Small intestine (tissue), 16 donors: ENCODE measurements around the gene PCBP3. TPM values are rescaled to one million over a fixed set of nuclear protein-coding genes. Genes with fewer than 3 reads are reported as not detected.

Source experiments
- DNase-seq, 2 donors: peaks; one replicate each; pipeline versions ENCODE4 v3.0.0 to v3.0.0-alpha.2; 2013
- FAIRE-seq: peaks from 2 replicates; lab custom pipeline; 2012; peaks lifted over from hg19 to GRCh38; lab: Jason Lieb, UNC
- H3K27ac ChIP-seq, 3 donors: one replicate each; pipeline ENCODE4 v1.5.1; 2013; ENCODE audit warnings: low read length in 2 of 3, mild to moderate bottlenecking in 2 of 3, control low read depth in 1 of 3, inconsistent platforms in 1 of 3, low read depth in 1 of 3, moderate library complexity in 1 of 3
- H3K27me3 ChIP-seq, 3 donors: one replicate each; pipeline ENCODE4 v1.6.1; 2013; ENCODE audit warnings: low read length in 3 of 3, inconsistent platforms in 1 of 3; ENCODE audit not compliant: control insufficient read depth in 3 of 3, insufficient read depth in 3 of 3
- H3K36me3 ChIP-seq, 3 donors: one replicate each; pipeline ENCODE4 v1.6.1; 2013; ENCODE audit warnings: low read length in 3 of 3, inconsistent platforms in 1 of 3, low read depth in 1 of 3, mild to moderate bottlenecking in 1 of 3, moderate library complexity in 1 of 3; ENCODE audit not compliant: control insufficient read depth in 3 of 3, insufficient read depth in 2 of 3
- H3K4me1 ChIP-seq, 3 donors: one replicate each; pipeline ENCODE4 v1.6.1; 2013; ENCODE audit warnings: low read length in 2 of 3, inconsistent platforms in 1 of 3, low read depth in 1 of 3, mild to moderate bottlenecking in 1 of 3, moderate library complexity in 1 of 3; ENCODE audit not compliant: control insufficient read depth in 3 of 3, insufficient read depth in 2 of 3
- H3K4me3 ChIP-seq, 3 donors: one replicate each; pipeline ENCODE4 v1.5.1; 2013; ENCODE audit warnings: low read length in 3 of 3, control low read depth in 1 of 3, inconsistent platforms in 1 of 3, low read depth in 1 of 3, mild to moderate bottlenecking in 1 of 3, moderate library complexity in 1 of 3
- H3K9me3 ChIP-seq, 2 donors: one replicate each; pipeline ENCODE4 v1.6.1; 2013; ENCODE audit warnings: low read depth in 1 of 2, low read length in 1 of 2; ENCODE audit not compliant: control insufficient read depth in 2 of 2, insufficient read depth in 1 of 2
- WGBS, 3 donors: extraction: QIAGEN DNeasy Blood & Tissue Kit; methylation state at CpG; one replicate each; pipeline ENCODE4 v1.1.7; 2013; 5-methylcytosine and 5-hydroxymethylcytosine counted together
- long read RNA-seq, 10 donors: transcript quantifications; one replicate each; lab custom pipeline, GENCODE V29; 2026
- polyA plus RNA-seq, 4 donors: library from polyadenylated mRNA; stranded (reverse) in 3 of 4; unstranded in 1 of 4; fragments of 200-250 nt in 3 of 4; fragments of 120-200 nt in 1 of 4; gene quantifications; one replicate each; pipeline versions ENCODE4 v1.2.1 to v1.2.3, GENCODE V29; 2013
- donor health status: healthy with polysubstance abuse.
- donor health status: control.
- donor health status: control.
- donor health status: Bipolar disorder and iron deficiency.
- donor health status: healthy.

PCBP3 gene
- 1 to 10 TPM in 2 of 4 donors, under 1 TPM in 1, not detected in 1; 0.81 to 8.2 (median 1.0) TPM for polyA plus RNA-seq
- long read RNA-seq, donor 1: 0 reads
- long read RNA-seq, donor 2: 0 reads
- long read RNA-seq, donor 3: 0 reads
- long read RNA-seq, donor 4: 0 reads
- long read RNA-seq, donor 5: 0 reads
- long read RNA-seq, donor 6: 0 reads
- long read RNA-seq, donor 7: 0 reads
- long read RNA-seq, donor 8: 0 reads
- long read RNA-seq, donor 9: 0 reads
- long read RNA-seq, donor 10: 0 reads

- DNase-seq: peak; percentile 80 to 92
- Histone ChIP-seq H3K27ac (peak within 1 kb of the TSS in 1 of 3 donors; percentile 56), H3K4me3 (peak within 1 kb of the TSS in 2 of 3 donors; percentile 38 to 54), H3K4me1 (peaks cover 0 to 10% (median 0%) of the 10 kb centered on the region in 3 donors), H3K27me3 (peaks cover 0 to 30% (median 2%) of the 10 kb centered on the region in 3 donors), H3K9me3 (no peaks in the 10 kb centered on the region), H3K36me3 (no peaks in the 10 kb centered on the region)
- WGBS, 3 donors: 1% methylated on average over 54 to 120 of the region's 120 CpGs
- no peak for FAIRE-seq
Measured at GRCh38 chr21:45643021-45643980, at the start of gene PCBP3. TSS of gene PCBP3 (plus strand) at chr21:45643725. CDS start at chr21:45850086, 206,361 bp downstream.

GRCh38 chr21:45594721-45595489 lies 48.6 kb upstream of the PCBP3 start:
- no peaks in the 10 kb centered on the region for H3K36me3 ChIP-seq
- DNase-seq: no peak
- H3K9me3 ChIP-seq: no peaks in the 10 kb centered on the region
- peaks cover 0 to 3% (median 0%) of the 10 kb centered on the region in 3 donors for H3K4me1 ChIP-seq
- 80 to 85% (median 85%) methylated on average over 17 of the region's 17 CpGs for WGBS, 3 donors
- no peak overlapping the region for H3K27ac ChIP-seq
- H3K27me3 ChIP-seq: peaks cover 0 to 6% (median 0%) of the 10 kb centered on the region in 3 donors
- no peak for FAIRE-seq
- H3K4me3 ChIP-seq: no peak overlapping the region

- H3K27ac ChIP-seq: no peak overlapping the region
- H3K9me3 ChIP-seq: no peaks in the 10 kb centered on the region
- WGBS, 3 donors: 82 to 91% (median 90%) methylated on average over 16 of the region's 16 CpGs
- H3K4me3 ChIP-seq: no peak overlapping the region
- no peaks in the 10 kb centered on the region for H3K36me3 ChIP-seq
- FAIRE-seq: no peak
- H3K27me3 ChIP-seq: peaks cover 0 to 2% (median 0%) of the 10 kb centered on the region in 3 donors
- no peak for DNase-seq
- H3K4me1 ChIP-seq: no peaks in the 10 kb centered on the region
Measured at GRCh38 chr21:45595574-45596295, 47.8 kb upstream of the PCBP3 start.

- no peak overlapping the region for H3K27ac ChIP-seq
- no peaks in the 10 kb centered on the region for H3K9me3 ChIP-seq
- H3K4me1 ChIP-seq: no peaks in the 10 kb centered on the region
- H3K36me3 ChIP-seq: no peaks in the 10 kb centered on the region
- WGBS, 3 donors: 27 to 34% (median 29%) methylated on average over 16 of the region's 16 CpGs
- no peak overlapping the region for H3K4me3 ChIP-seq
- no peak for FAIRE-seq
- no peaks in the 10 kb centered on the region for H3K27me3 ChIP-seq
- DNase-seq: peak; percentile 71 to 75
Measured at GRCh38 chr21:45596704-45597318, 46.7 kb upstream of the PCBP3 start.

- H3K27ac ChIP-seq: no peak overlapping the region
- H3K9me3 ChIP-seq: no peaks in the 10 kb centered on the region
- no peak overlapping the region for H3K4me3 ChIP-seq
- H3K36me3 ChIP-seq: no peaks in the 10 kb centered on the region
- no peaks in the 10 kb centered on the region for H3K4me1 ChIP-seq
- no peaks in the 10 kb centered on the region for H3K27me3 ChIP-seq
- DNase-seq: no peak
- FAIRE-seq: no peak
- WGBS, 3 donors: 46 to 68% (median 62%) methylated on average over 7 of the region's 7 CpGs
Measured at GRCh38 chr21:45598109-45598508, 45.4 kb upstream of the PCBP3 start.

GRCh38 chr21:45598666-45599065 lies 44.9 kb upstream of the PCBP3 start:
- FAIRE-seq: no peak
- Histone ChIP-seq H3K36me3 (no peaks in the 10 kb centered on the region), H3K9me3 (no peaks in the 10 kb centered on the region), H3K4me1 (no peaks in the 10 kb centered on the region), H3K27me3 (no peaks in the 10 kb centered on the region), H3K27ac (no peak overlapping the region), H3K4me3 (no peak overlapping the region)
- no peak for DNase-seq
- 72 to 82% (median 74%) methylated on average over 10 of the region's 10 CpGs for WGBS, 3 donors

- no peaks in the 10 kb centered on the region for H3K4me1 ChIP-seq
- no peak overlapping the region for H3K4me3 ChIP-seq
- DNase-seq: no peak
- FAIRE-seq: no peak
- H3K9me3 ChIP-seq: no peaks in the 10 kb centered on the region
- H3K36me3 ChIP-seq: no peaks in the 10 kb centered on the region
- H3K27ac ChIP-seq: no peak overlapping the region
- H3K27me3 ChIP-seq: no peaks in the 10 kb centered on the region
- 85 to 91% (median 89%) methylated on average over 14 of the region's 14 CpGs for WGBS, 3 donors
Measured at GRCh38 chr21:45599146-45599581, 44.4 kb upstream of the PCBP3 start.
